Uterus (tissue), 2 donors: ENCODE results near the gene CCL4L2.
"Not testable (repeated sequence)": the region's sequence is repeated elsewhere in the genome, so short reads cannot be mapped to it uniquely, and the experiment has no call there.

Experiments used
- POLR2A ChIP-seq, 2 donors: fragments of 450-650 bp; IDR thresholded peaks; one replicate each; pipeline ENCODE4 v1.6.1; 2016; ENCODE audit warnings: antibody characterized with exemption in 2 of 2, mild to moderate bottlenecking in 1 of 2, moderate library complexity in 1 of 2
- TF ChIP-seq, protein P1 (sequence below), 4 experiments: fragments of 200-600 bp in 2 of 4; fragments of 450-650 bp in 2 of 4; sonication (generic) in 2 of 4; IDR thresholded peaks; one replicate each; pipeline ENCODE4 v1.5.1; 2016 to 2019; ENCODE audit warnings: antibody characterized with exemption in 4 of 4, mild to moderate bottlenecking in 2 of 4, moderate library complexity in 1 of 4

DNA sequence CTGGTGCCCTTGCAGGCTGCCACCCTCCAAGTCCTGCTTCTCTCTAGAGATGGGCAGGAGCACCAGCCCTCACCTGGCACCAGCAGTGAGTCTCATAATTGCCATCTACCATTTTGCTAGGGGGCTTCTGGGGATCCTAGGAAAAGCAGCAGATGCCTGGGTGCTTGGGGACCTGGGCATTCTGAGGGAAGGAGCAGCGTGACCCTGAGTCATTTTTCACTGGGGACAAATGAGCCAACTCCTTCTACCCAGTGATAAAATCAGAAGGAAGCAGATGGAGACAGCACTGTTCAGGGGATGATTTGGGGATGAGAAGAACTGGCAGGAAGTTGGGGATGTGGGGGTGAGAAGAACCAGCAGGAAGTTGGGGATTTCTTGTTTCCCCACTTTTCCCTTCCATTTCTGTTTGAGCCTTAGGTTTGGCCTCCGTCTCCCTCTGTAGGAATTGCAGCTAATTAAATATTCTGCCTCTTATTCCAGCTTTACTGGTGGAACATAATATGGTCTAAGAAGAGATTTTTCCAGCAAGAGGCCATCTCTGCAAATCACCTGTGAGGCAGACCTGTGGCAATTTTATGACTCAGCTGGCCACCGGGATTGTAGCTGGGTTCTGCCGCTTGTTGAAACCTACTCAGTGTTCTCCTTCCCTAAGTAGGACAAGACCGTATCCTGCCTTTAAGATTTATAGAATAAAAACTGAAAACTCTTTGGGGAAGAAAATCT, 22.8 kb upstream of the CCL4L2 start:
- TF ChIP-seq POLR2A (IDR thresholded peaks at IDR 0.05) = not testable (repeated sequence)
- TF ChIP-seq, protein P1, sequence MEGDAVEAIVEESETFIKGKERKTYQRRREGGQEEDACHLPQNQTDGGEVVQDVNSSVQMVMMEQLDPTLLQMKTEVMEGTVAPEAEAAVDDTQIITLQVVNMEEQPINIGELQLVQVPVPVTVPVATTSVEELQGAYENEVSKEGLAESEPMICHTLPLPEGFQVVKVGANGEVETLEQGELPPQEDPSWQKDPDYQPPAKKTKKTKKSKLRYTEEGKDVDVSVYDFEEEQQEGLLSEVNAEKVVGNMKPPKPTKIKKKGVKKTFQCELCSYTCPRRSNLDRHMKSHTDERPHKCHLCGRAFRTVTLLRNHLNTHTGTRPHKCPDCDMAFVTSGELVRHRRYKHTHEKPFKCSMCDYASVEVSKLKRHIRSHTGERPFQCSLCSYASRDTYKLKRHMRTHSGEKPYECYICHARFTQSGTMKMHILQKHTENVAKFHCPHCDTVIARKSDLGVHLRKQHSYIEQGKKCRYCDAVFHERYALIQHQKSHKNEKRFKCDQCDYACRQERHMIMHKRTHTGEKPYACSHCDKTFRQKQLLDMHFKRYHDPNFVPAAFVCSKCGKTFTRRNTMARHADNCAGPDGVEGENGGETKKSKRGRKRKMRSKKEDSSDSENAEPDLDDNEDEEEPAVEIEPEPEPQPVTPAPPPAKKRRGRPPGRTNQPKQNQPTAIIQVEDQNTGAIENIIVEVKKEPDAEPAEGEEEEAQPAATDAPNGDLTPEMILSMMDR (IDR thresholded peaks at IDR 0.05) = not testable (repeated sequence)
